Mammary epithelial cell (primary cell): ENCODE results near the gene PPT2.

Source experiments
- CTCF ChIP-seq, 2 donors: IDR thresholded peaks in 1 of 2; conservative IDR thresholded peaks in 1 of 2; 2 replicates each; pipeline ENCODE4 v1.5.1; 2011 to 2012; ENCODE audit warnings: inconsistent platforms in 2 of 2, low read length in 2 of 2, mild to moderate bottlenecking in 2 of 2, control low read depth in 1 of 2, low read depth in 1 of 2; ENCODE audit not compliant: insufficient read depth in 1 of 2; ENCODE audit errors: extremely low read depth in 1 of 2
- EZH2 ChIP-seq: IDR thresholded peaks from 2 replicates; pipeline ENCODE4 v1.6.1; 2012; ENCODE audit warnings: low read length, inconsistent platforms, borderline replicate concordance

GRCh38 chr6:32131439-32131948 is 22.4 kb upstream of the PPT2 start:
- TF ChIP-seq CTCF (conservative IDR thresholded peaks at IDR 0.05 in 1 of 2, IDR thresholded peaks at IDR 0.05 in 1 of 2; ENCODE audit: extremely low read depth in 1 of 2, insufficient read depth in 1 of 2, low read depth in 1 of 2, low read length in 2 of 2): no peak
- no peak for TF ChIP-seq EZH2
